Neutrophil (primary cell): Measurements from ENCODE around the gene STEAP1B.
A peak's percentile ranks its signal among the peaks of the same experiment; 100 is the strongest.
"Not testable (repeated sequence)": the region's sequence is repeated elsewhere in the genome, so short reads cannot be mapped to it uniquely, and the experiment has no call there.

ENCODE experiments used
- H3K27ac ChIP-seq: fragments of 200-600 bp; sonication (generic); 2 replicates; pipeline ENCODE4 v1.5.1; 2016; ENCODE audit warnings: mild to moderate bottlenecking, moderate library complexity
- H3K27me3 ChIP-seq: fragments of 200-600 bp; sonication (generic); 2 replicates; pipeline ENCODE4 v1.6.0; 2016; ENCODE audit warnings: mild to moderate bottlenecking
- H3K36me3 ChIP-seq: fragments of 200-600 bp; sonication (generic); 2 replicates; pipeline ENCODE4 v1.5.1; 2017
- H3K4me1 ChIP-seq, 2 experiments: fragments of 200-600 bp in 1 of 2; sonication (generic) in 1 of 2; 1 replicate in 1 of 2; 2 replicates in 1 of 2; pipeline versions ENCODE4 v1.5.1 to v1.6.1; 2013 to 2016; ENCODE audit warnings: low read depth in 1 of 2, low read length in 1 of 2, mild to moderate bottlenecking in 1 of 2, moderate library complexity in 1 of 2; ENCODE audit not compliant: control insufficient read depth in 1 of 2, insufficient read depth in 1 of 2
- H3K4me3 ChIP-seq, 2 experiments: fragments of 200-600 bp in 1 of 2; sonication (generic) in 1 of 2; 1 replicate in 1 of 2; 2 replicates in 1 of 2; pipeline ENCODE4 v1.5.1; 2013 to 2016; ENCODE audit warnings: low read depth in 1 of 2, low read length in 1 of 2, mild to moderate bottlenecking in 1 of 2, moderate library complexity in 1 of 2
- H3K9me3 ChIP-seq: fragments of 200-600 bp; sonication (generic); 2 replicates; pipeline ENCODE4 v1.5.1; 2016
- TF ChIP-seq, protein P1 (sequence below): fragments of 200-600 bp; sonication (generic); IDR thresholded peaks from 2 replicates; pipeline ENCODE4 v1.5.1; 2016; ENCODE audit warnings: antibody characterized with exemption

STEAP1B gene

DNA sequence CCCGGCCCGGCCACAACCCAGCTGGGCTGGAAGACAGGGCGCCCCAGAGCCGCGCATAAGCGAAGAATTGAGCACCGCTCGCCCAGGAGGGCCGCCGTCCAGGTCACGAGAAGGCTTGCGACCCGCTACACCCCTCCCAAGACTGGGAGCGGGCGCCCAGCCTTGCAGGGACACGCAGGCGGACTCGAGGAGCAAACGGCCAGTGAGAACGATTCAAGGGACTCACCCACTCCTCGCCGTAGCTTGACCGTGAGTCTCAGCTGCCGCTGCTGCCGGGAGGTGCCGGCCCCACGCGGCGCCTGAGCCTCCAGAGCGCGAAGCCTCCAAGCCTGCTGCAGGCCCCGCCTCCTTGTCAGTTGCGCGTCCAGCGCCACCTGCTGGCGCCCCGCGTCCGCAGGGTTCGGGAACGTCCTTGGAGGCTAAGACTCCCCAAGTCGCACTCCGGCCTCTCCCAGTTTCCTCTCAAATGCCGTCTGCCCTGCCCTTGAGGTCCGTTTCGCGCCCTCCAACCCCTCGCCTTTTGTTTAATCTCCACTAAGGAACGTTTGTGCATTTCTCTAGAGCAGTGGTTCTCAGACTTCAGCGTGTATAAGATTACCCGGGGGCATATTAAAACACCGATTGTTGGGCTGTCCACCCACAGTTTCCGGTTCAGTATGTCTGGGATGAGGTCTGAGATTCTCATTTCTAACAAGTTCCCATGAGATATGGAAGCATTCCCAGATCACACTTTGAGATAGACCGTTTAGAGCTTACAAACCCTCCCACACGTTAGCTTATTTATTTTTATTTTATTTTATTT, at the start of gene STEAP1B:
Gene STEAP1B, minus strand, starts transcription at position 301 of the 802 bp plus-strand sequence. CDS start 5,333 bp downstream, outside the sequence.
- H3K27ac ChIP-seq, H3K4me3 ChIP-seq, H3K4me1 ChIP-seq, H3K36me3 ChIP-seq, H3K9me3 ChIP-seq: not testable (repeated sequence)
- H3K27me3 ChIP-seq, result peaks cover 47% of the 10 kb centered on the region
- TF ChIP-seq, protein P1, sequence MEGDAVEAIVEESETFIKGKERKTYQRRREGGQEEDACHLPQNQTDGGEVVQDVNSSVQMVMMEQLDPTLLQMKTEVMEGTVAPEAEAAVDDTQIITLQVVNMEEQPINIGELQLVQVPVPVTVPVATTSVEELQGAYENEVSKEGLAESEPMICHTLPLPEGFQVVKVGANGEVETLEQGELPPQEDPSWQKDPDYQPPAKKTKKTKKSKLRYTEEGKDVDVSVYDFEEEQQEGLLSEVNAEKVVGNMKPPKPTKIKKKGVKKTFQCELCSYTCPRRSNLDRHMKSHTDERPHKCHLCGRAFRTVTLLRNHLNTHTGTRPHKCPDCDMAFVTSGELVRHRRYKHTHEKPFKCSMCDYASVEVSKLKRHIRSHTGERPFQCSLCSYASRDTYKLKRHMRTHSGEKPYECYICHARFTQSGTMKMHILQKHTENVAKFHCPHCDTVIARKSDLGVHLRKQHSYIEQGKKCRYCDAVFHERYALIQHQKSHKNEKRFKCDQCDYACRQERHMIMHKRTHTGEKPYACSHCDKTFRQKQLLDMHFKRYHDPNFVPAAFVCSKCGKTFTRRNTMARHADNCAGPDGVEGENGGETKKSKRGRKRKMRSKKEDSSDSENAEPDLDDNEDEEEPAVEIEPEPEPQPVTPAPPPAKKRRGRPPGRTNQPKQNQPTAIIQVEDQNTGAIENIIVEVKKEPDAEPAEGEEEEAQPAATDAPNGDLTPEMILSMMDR, result peak; percentile 39

DNA sequence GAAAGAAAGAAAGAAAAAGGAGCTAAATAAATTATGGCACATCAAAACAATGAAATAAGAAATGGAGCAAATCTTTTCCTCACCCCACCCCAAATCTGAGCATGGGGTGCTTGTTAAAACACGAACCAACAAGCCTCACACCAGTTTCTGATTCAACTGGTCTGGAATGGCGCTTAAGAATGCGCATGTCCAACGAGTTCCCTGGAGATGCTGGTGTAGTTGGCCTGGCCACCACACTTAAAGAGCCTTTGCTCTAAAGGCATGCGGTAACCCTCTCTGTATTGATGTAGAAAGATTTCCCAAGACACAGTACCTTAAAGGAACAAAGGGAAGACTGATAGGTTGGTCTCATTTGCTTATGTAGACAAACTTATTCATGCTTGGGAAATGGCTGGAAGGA, 49.1 kb upstream of the STEAP1B start:
- TF ChIP-seq, protein P1, result no peak
- Histone ChIP-seq H3K9me3 (no peaks in the 10 kb centered on the region), H3K4me3 (no peak overlapping the region), H3K36me3 (no peaks in the 10 kb centered on the region), H3K27me3 (peaks cover 98% of the 10 kb centered on the region), H3K4me1 (no peaks in the 10 kb centered on the region), H3K27ac (no peak overlapping the region)

DNA sequence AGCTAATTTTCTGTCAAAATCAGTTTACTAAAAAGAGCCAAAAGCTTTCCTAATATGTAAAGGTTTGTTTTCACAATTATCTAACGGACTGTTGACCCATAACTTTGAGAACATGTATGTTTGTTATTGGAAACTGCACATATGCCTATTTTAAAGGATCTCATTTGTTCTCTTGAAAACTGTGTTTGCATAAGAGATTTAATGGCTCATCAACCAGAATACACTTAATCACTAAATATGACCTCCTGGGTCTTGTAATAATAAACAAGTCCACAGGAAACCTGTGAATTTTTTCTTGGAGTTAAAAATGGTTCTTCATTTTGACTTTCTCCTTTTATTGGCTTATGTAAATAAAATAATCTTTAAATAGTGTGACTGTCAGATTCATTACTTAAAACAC, 48.3 kb upstream of the STEAP1B start:
- H3K27ac ChIP-seq, result no peak overlapping the region
- no peaks in the 10 kb centered on the region for H3K4me1 ChIP-seq
- H3K27me3 ChIP-seq, result peaks cover 97% of the 10 kb centered on the region
- TF ChIP-seq, protein P1, result no peak
- no peaks in the 10 kb centered on the region for H3K9me3 ChIP-seq
- no peaks in the 10 kb centered on the region for H3K36me3 ChIP-seq
- H3K4me3 ChIP-seq, result no peak overlapping the region

DNA sequence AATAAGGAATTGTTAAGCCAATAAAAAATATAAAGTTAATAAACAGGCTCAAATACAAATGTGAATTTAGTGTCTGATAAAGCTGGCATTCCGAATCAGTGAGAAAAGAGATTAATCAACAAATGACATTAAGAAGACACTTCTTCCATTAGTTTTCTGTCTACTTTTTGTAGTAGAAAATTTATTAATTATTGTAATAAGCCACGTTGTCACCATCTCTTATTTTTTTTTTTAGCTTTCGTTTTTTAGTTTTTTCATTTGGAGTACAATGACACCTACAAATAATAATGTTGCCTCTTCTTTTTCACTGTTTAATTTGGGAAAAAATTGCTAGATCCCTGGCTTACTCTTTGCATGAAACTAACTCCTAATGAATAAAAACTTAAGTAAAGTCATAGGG, 46.8 kb upstream of the STEAP1B start:
- no peak overlapping the region for H3K4me3 ChIP-seq
- H3K36me3 ChIP-seq, result no peaks in the 10 kb centered on the region
- no peak overlapping the region for H3K27ac ChIP-seq
- no peaks in the 10 kb centered on the region for H3K4me1 ChIP-seq
- H3K9me3 ChIP-seq, result no peaks in the 10 kb centered on the region
- H3K27me3 ChIP-seq, result peaks cover 91% of the 10 kb centered on the region
- TF ChIP-seq, protein P1, result no peak

DNA sequence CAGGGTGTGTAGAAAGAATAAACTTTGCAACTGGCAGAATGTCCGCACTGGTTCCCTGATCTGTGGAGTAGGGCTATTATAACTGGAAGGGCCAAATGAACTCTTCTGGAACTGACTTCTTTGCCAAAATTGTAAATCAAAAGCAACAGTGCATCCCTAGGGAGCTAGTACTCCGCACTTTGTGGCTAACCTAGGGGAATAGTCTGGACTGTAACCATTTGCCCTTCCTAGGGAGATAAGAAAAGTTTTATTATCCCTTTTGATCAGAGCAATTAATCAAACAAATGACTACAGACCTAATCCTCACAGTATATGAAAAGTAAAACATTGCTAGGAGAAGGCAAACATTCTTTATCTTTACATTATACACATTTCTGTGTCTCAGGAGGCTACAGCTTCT, 45.5 kb upstream of the STEAP1B start:
- Histone ChIP-seq H3K4me1 (no peaks in the 10 kb centered on the region), H3K36me3 (no peaks in the 10 kb centered on the region), H3K27ac (no peak overlapping the region), H3K9me3 (no peaks in the 10 kb centered on the region), H3K4me3 (no peak overlapping the region), H3K27me3 (peaks cover 79% of the 10 kb centered on the region)
- TF ChIP-seq, protein P1, result no peak
